Suprapubic skin (tissue), 4 donors: Measurements from ENCODE around the gene DDC.

Experiments
- EP300 ChIP-seq: sonication (generic); formaldehyde crosslinking; IDR thresholded peaks from one replicate; pipeline ENCODE4 v1.6.1; 2017; ENCODE audit warnings: antibody characterized with exemption
- POLR2A ChIP-seq, 2 donors: fragments of 450-650 bp; IDR thresholded peaks; one replicate each; pipeline ENCODE4 v1.6.1; 2017; ENCODE audit warnings: antibody characterized with exemption in 2 of 2, mild to moderate bottlenecking in 2 of 2, moderate library complexity in 2 of 2
- POLR2AphosphoS5 ChIP-seq, 3 donors: sonication (generic); formaldehyde crosslinking; IDR thresholded peaks; one replicate each; pipeline ENCODE4 v1.6.1; 2017; ENCODE audit warnings: antibody characterized with exemption in 3 of 3
- TF ChIP-seq, protein P1 (sequence below), 2 donors: fragments of 200-600 bp in 1 of 2; fragments of 450-650 bp in 1 of 2; sonication (generic) in 1 of 2; IDR thresholded peaks; one replicate each; pipeline ENCODE4 v1.5.1; 2016 to 2019; ENCODE audit warnings: antibody characterized with exemption in 2 of 2, mild to moderate bottlenecking in 1 of 2, moderate library complexity in 1 of 2

- TF ChIP-seq, protein P1, sequence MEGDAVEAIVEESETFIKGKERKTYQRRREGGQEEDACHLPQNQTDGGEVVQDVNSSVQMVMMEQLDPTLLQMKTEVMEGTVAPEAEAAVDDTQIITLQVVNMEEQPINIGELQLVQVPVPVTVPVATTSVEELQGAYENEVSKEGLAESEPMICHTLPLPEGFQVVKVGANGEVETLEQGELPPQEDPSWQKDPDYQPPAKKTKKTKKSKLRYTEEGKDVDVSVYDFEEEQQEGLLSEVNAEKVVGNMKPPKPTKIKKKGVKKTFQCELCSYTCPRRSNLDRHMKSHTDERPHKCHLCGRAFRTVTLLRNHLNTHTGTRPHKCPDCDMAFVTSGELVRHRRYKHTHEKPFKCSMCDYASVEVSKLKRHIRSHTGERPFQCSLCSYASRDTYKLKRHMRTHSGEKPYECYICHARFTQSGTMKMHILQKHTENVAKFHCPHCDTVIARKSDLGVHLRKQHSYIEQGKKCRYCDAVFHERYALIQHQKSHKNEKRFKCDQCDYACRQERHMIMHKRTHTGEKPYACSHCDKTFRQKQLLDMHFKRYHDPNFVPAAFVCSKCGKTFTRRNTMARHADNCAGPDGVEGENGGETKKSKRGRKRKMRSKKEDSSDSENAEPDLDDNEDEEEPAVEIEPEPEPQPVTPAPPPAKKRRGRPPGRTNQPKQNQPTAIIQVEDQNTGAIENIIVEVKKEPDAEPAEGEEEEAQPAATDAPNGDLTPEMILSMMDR (IDR thresholded peaks at IDR 0.05) = no peak
- TF ChIP-seq POLR2AphosphoS5 (IDR thresholded peaks at IDR 0.05) (no peak), POLR2A (IDR thresholded peaks at IDR 0.05) (no peak), EP300 (no peak)
These were observed 108.7 kb downstream of the DDC start for GRCh38 chr7:50456371-50457123.
